WTC11 (cell line): ENCODE results near the gene PLAGL1. TPM values are rescaled to one million over a fixed set of nuclear protein-coding genes. Genes with fewer than 3 reads are reported as not detected.

ENCODE experiments used
- ATAC-seq: fragments of 200-7000 bp; cut with Tn5 transposase; 2 replicates; pipeline ENCODE4 v1.10.0; 2021; ENCODE audit warnings: mild to moderate bottlenecking, moderate library complexity
- CTCF ChIA-PET: fragments of 300-600 bp; sonication (Branson Sonifier 250); formaldehyde crosslinking; loops from one replicate; lab custom pipeline; 2021; ENCODE audit warnings: antibody characterized with exemption; lab: Charles Lee
- POLR2A ChIA-PET: fragments of 350-600 bp; sonication (Branson Sonifier 250); formaldehyde crosslinking; loops from one replicate; lab custom pipeline; 2021; ENCODE audit warnings: antibody characterized with exemption; lab: Charles Lee
- DNase-seq: peaks from one replicate; pipeline ENCODE4 v3.0.0; 2021; ENCODE audit warnings: low spot score
- H3K27ac Mint-ChIP-seq: 2 replicates; pipeline ENCODE4 v1.8.0; 2021; ENCODE audit warnings: mixed read lengths
- H3K27me3 Mint-ChIP-seq: 2 replicates; pipeline ENCODE4 v1.8.0; 2021; ENCODE audit warnings: low read depth, mild to moderate bottlenecking, moderate library complexity, mixed read lengths
- H3K36me3 Mint-ChIP-seq: 2 replicates; pipeline ENCODE4 v1.8.0; 2021; ENCODE audit warnings: mixed read lengths
- H3K4me1 Mint-ChIP-seq: 2 replicates; pipeline ENCODE4 v1.8.0; 2022; ENCODE audit warnings: mixed read lengths
- H3K4me3 Mint-ChIP-seq: 2 replicates; pipeline ENCODE4 v1.8.0; 2021; ENCODE audit warnings: mild to moderate bottlenecking, moderate library complexity, mixed read lengths
- H3K9me3 Mint-ChIP-seq: 2 replicates; pipeline ENCODE4 v1.8.0; 2021; ENCODE audit warnings: mixed read lengths
- ATF1 ChIP-seq: sonication (generic); formaldehyde crosslinking; IDR thresholded peaks from 2 replicates; pipeline ENCODE4 v1.8.1; 2023; ENCODE audit warnings: mild to moderate bottlenecking, moderate library complexity, missing genetic modification reagents
- ATF6 ChIP-seq: sonication (generic); formaldehyde crosslinking; IDR thresholded peaks from 2 replicates; pipeline ENCODE4 v1.8.1; 2023; ENCODE audit warnings: mild to moderate bottlenecking, missing genetic modification reagents
- ELF4 ChIP-seq: sonication (generic); formaldehyde crosslinking; IDR thresholded peaks from 2 replicates; pipeline ENCODE4 v1.8.1; 2022; ENCODE audit warnings: low read depth, mild to moderate bottlenecking, moderate library complexity, missing genetic modification reagents
- FOXK1 ChIP-seq: sonication (generic); formaldehyde crosslinking; IDR thresholded peaks from 2 replicates; pipeline ENCODE4 v1.8.0; 2022; ENCODE audit warnings: mild to moderate bottlenecking, moderate library complexity, missing genetic modification reagents
- GRHL2 ChIP-seq: fragments of 250-450 bp; sonication (Bioruptor Pico); IDR thresholded peaks from 2 replicates; pipeline ENCODE4 v1.8.0; 2022; ENCODE audit warnings: mild to moderate bottlenecking, moderate library complexity; ENCODE audit not compliant: insufficient replicate concordance, severe bottlenecking
- GTF2I ChIP-seq: fragments of 250-450 bp; sonication (Bioruptor Pico); conservative IDR thresholded peaks from 2 replicates; pipeline ENCODE4 v1.4.0; 2021; ENCODE audit warnings: mild to moderate bottlenecking
- IRF2 ChIP-seq: sonication (generic); formaldehyde crosslinking; IDR thresholded peaks from 2 replicates; pipeline ENCODE4 v1.8.0; 2022; ENCODE audit warnings: low read depth, missing genetic modification reagents, borderline replicate concordance
- JUN ChIP-seq: sonication (generic); formaldehyde crosslinking; IDR thresholded peaks from 2 replicates; pipeline ENCODE4 v1.8.0; 2023; ENCODE audit warnings: mild to moderate bottlenecking, missing genetic modification reagents
- KAT7 ChIP-seq: sonication (generic); formaldehyde crosslinking; IDR thresholded peaks from 2 replicates; pipeline ENCODE4 v1.8.1; 2023; ENCODE audit warnings: missing genetic modification reagents, mild to moderate bottlenecking, borderline replicate concordance
- NFATC4 ChIP-seq: fragments of 250-450 bp; sonication (Bioruptor Pico); IDR thresholded peaks from 2 replicates; pipeline ENCODE4 v1.9.0; 2021; ENCODE audit warnings: mild to moderate bottlenecking
- PREB ChIP-seq: sonication (generic); formaldehyde crosslinking; IDR thresholded peaks from 2 replicates; pipeline ENCODE4 v1.8.1; 2022; ENCODE audit warnings: mild to moderate bottlenecking, missing genetic modification reagents, moderate library complexity, borderline replicate concordance
- RORB ChIP-seq: fragments of 250-450 bp; sonication (Bioruptor Pico); IDR thresholded peaks from 2 replicates; pipeline ENCODE4 v1.9.0; 2021; ENCODE audit warnings: mild to moderate bottlenecking
- SMAD4 ChIP-seq: sonication (generic); formaldehyde crosslinking; IDR thresholded peaks from 2 replicates; pipeline ENCODE4 v1.8.0; 2022; ENCODE audit warnings: mild to moderate bottlenecking, missing genetic modification reagents
- TEAD4 ChIP-seq: sonication (generic); formaldehyde crosslinking; IDR thresholded peaks from 2 replicates; pipeline ENCODE4 v1.8.0; 2022; ENCODE audit warnings: mild to moderate bottlenecking, missing genetic modification reagents
- TP53 ChIP-seq: sonication (generic); formaldehyde crosslinking; IDR thresholded peaks from 2 replicates; pipeline ENCODE4 v1.8.1; 2023; ENCODE audit warnings: mild to moderate bottlenecking, missing genetic modification reagents
- ZBTB21 ChIP-seq: sonication (generic); formaldehyde crosslinking; IDR thresholded peaks from 2 replicates; pipeline ENCODE4 v1.8.1; 2023; ENCODE audit warnings: mild to moderate bottlenecking, missing genetic modification reagents, borderline replicate concordance
- ZNF532 ChIP-seq: fragments of 250-450 bp; sonication (Bioruptor Pico); IDR thresholded peaks from 2 replicates; pipeline ENCODE4 v1.9.0; 2021; ENCODE audit warnings: mild to moderate bottlenecking, borderline replicate concordance
- ZSCAN18 ChIP-seq: fragments of 250-450 bp; sonication (Bioruptor Pico); IDR thresholded peaks from 2 replicates; pipeline ENCODE4 v2.1.2; 2022; ENCODE audit warnings: mild to moderate bottlenecking, moderate library complexity
- total RNA-seq: library from RNA; stranded (reverse); gene quantifications from 3 replicates; pipeline ENCODE4 v1.2.3, GENCODE V29; 2021
- TF ChIP-seq, protein P1 (sequence below): sonication (generic); formaldehyde crosslinking; IDR thresholded peaks from 2 replicates; pipeline ENCODE4 v1.8.0; 2023; ENCODE audit warnings: missing genetic modification reagents
- TF ChIP-seq, protein P2 (sequence below): sonication (generic); formaldehyde crosslinking; IDR thresholded peaks from 2 replicates; pipeline ENCODE4 v1.8.0; 2022; ENCODE audit warnings: mild to moderate bottlenecking, missing genetic modification reagents
- TF ChIP-seq, protein P3 (sequence below): sonication (generic); formaldehyde crosslinking; IDR thresholded peaks from 2 replicates; pipeline ENCODE4 v1.8.0; 2023; ENCODE audit warnings: missing genetic modification reagents, mild to moderate bottlenecking, borderline replicate concordance

The PLAGL1 gene
- total RNA-seq, 1 experiment from 2014 or later, result 1.6 TPM

GRCh38 chr6:143966312-143966711, 41.7 kb downstream of the PLAGL1 start (continued):
- TF ChIP-seq ZSCAN18 (CRISPR knock-in tag) (no peak), SMAD4 (no peak)
- TF ChIP-seq, protein P1, sequence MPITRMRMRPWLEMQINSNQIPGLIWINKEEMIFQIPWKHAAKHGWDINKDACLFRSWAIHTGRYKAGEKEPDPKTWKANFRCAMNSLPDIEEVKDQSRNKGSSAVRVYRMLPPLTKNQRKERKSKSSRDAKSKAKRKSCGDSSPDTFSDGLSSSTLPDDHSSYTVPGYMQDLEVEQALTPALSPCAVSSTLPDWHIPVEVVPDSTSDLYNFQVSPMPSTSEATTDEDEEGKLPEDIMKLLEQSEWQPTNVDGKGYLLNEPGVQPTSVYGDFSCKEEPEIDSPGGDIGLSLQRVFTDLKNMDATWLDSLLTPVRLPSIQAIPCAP (CRISPR knock-in tag), result no peak
- TF ChIP-seq, all 79 proteins: peak for 0

- H3K27ac Mint-ChIP-seq, result no peak overlapping the region
- CTCF ChIA-PET, result interaction anchor here (0.6 to 1.6 kb wide), 5 partner anchors 8 to 390 kb away, joined by 3 to 7 read pairs (median 4); no protein-coding TSS in a partner anchor
- POLR2A ChIA-PET, result interaction anchor here (2.4 kb wide), 1 partner anchor 8 kb away, joined by 8 read pairs; no protein-coding TSS in a partner anchor
- TF ChIP-seq GTF2I (CRISPR knock-in tag) (no peak), TEAD4 (CRISPR knock-in tag) (no peak), ZNF532 (no peak), RORB (CRISPR knock-in tag) (no peak), NFATC4 (CRISPR knock-in tag) (no peak), IRF2 (no peak), GRHL2 (CRISPR knock-in tag) (no peak), PREB (CRISPR knock-in tag) (no peak), ATF6 (no peak), ZBTB21 (CRISPR knock-in tag) (no peak), JUN (CRISPR knock-in tag) (no peak), ATF1 (CRISPR knock-in tag) (no peak), FOXK1 (no peak), ELF4 (CRISPR knock-in tag) (no peak), TP53 (CRISPR knock-in tag) (no peak), KAT7 (no peak)
- TF ChIP-seq, protein P2, sequence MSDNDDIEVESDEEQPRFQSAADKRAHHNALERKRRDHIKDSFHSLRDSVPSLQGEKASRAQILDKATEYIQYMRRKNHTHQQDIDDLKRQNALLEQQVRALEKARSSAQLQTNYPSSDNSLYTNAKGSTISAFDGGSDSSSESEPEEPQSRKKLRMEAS (CRISPR knock-in tag), result no peak
- TF ChIP-seq, protein P3, sequence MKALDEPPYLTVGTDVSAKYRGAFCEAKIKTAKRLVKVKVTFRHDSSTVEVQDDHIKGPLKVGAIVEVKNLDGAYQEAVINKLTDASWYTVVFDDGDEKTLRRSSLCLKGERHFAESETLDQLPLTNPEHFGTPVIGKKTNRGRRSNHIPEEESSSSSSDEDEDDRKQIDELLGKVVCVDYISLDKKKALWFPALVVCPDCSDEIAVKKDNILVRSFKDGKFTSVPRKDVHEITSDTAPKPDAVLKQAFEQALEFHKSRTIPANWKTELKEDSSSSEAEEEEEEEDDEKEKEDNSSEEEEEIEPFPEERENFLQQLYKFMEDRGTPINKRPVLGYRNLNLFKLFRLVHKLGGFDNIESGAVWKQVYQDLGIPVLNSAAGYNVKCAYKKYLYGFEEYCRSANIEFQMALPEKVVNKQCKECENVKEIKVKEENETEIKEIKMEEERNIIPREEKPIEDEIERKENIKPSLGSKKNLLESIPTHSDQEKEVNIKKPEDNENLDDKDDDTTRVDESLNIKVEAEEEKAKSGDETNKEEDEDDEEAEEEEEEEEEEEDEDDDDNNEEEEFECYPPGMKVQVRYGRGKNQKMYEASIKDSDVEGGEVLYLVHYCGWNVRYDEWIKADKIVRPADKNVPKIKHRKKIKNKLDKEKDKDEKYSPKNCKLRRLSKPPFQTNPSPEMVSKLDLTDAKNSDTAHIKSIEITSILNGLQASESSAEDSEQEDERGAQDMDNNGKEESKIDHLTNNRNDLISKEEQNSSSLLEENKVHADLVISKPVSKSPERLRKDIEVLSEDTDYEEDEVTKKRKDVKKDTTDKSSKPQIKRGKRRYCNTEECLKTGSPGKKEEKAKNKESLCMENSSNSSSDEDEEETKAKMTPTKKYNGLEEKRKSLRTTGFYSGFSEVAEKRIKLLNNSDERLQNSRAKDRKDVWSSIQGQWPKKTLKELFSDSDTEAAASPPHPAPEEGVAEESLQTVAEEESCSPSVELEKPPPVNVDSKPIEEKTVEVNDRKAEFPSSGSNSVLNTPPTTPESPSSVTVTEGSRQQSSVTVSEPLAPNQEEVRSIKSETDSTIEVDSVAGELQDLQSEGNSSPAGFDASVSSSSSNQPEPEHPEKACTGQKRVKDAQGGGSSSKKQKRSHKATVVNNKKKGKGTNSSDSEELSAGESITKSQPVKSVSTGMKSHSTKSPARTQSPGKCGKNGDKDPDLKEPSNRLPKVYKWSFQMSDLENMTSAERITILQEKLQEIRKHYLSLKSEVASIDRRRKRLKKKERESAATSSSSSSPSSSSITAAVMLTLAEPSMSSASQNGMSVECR, result no peak
- H3K4me3 Mint-ChIP-seq, result no peak overlapping the region
- no peaks in the 10 kb centered on the region for H3K36me3 Mint-ChIP-seq
- ATAC-seq (no peak), DNase-seq (no peak)
- no peaks in the 10 kb centered on the region for H3K9me3 Mint-ChIP-seq
- peaks cover 61% of the 10 kb centered on the region for H3K4me1 Mint-ChIP-seq
- H3K27me3 Mint-ChIP-seq, result no peaks in the 10 kb centered on the region
Observed at GRCh38 chr6:143965503-143966171, 42.4 kb downstream of the PLAGL1 start.
